Transverse colon (tissue), 3 donors: ENCODE measurements around the gene OSBPL2.

ENCODE experiments used
- EP300 ChIP-seq: sonication (generic); formaldehyde crosslinking; IDR thresholded peaks from one replicate; pipeline ENCODE4 v1.6.1; 2017; ENCODE audit warnings: antibody characterized with exemption, low read depth
- POLR2A ChIP-seq: fragments of 450-650 bp; IDR thresholded peaks from one replicate; pipeline ENCODE4 v1.6.1; 2016; ENCODE audit warnings: antibody characterized with exemption, mild to moderate bottlenecking, moderate library complexity
- TF ChIP-seq, protein P1 (sequence below), 5 experiments: fragments of 200-600 bp in 3 of 5; fragments of 450-650 bp in 2 of 5; sonication (generic) in 3 of 5; IDR thresholded peaks; 1 replicate in 2 of 5; 2 replicates in 3 of 5; pipeline ENCODE4 v1.5.1; 2016 to 2017; ENCODE audit warnings: antibody characterized with exemption in 5 of 5, inconsistent platforms in 3 of 5, mild to moderate bottlenecking in 2 of 5, moderate library complexity in 1 of 5

- TF ChIP-seq, protein P1, sequence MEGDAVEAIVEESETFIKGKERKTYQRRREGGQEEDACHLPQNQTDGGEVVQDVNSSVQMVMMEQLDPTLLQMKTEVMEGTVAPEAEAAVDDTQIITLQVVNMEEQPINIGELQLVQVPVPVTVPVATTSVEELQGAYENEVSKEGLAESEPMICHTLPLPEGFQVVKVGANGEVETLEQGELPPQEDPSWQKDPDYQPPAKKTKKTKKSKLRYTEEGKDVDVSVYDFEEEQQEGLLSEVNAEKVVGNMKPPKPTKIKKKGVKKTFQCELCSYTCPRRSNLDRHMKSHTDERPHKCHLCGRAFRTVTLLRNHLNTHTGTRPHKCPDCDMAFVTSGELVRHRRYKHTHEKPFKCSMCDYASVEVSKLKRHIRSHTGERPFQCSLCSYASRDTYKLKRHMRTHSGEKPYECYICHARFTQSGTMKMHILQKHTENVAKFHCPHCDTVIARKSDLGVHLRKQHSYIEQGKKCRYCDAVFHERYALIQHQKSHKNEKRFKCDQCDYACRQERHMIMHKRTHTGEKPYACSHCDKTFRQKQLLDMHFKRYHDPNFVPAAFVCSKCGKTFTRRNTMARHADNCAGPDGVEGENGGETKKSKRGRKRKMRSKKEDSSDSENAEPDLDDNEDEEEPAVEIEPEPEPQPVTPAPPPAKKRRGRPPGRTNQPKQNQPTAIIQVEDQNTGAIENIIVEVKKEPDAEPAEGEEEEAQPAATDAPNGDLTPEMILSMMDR (IDR thresholded peaks at IDR 0.05): no peak
- TF ChIP-seq POLR2A (no peak), EP300 (no peak)
Measured at GRCh38 chr20:62239278-62239879, 1.1 kb downstream of the OSBPL2 start.
